ENCODE measurements around the gene HLTF. TPM values are rescaled to one million over a fixed set of nuclear protein-coding genes. Genes with fewer than 3 reads are reported as not detected.

HLTF gene
- total RNA-seq, 4 donors from 2014 or later = 40.9 to 53.1 (median 47.7) TPM

DNA sequence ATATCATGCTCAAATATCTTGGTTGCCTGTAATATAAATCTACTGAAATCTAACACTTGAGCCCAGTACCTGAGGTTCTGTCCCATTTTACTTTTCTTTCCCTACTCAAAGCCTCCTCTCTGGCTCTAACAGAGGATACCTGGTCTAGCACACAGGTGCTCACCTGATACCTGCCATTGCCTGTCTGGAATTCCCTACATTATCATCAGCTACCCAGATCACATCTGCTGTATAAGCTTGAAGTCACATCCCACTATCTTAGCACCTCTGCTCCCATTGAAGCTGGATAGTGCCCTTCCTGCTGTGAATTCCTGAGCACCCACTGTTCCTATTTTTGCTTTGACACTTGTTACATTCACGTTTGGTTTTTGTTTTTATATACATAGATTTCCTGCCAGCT, 64.5 kb downstream of the HLTF start:
- no peak overlapping the region for H3K27ac ChIP-seq
- WGBS, 2 donors = 44 to 52% methylated on average over 1 of the region's 1 CpG
- TF ChIP-seq POLR2A (IDR thresholded peaks at IDR 0.05) = no peak
- TF ChIP-seq, protein P1, sequence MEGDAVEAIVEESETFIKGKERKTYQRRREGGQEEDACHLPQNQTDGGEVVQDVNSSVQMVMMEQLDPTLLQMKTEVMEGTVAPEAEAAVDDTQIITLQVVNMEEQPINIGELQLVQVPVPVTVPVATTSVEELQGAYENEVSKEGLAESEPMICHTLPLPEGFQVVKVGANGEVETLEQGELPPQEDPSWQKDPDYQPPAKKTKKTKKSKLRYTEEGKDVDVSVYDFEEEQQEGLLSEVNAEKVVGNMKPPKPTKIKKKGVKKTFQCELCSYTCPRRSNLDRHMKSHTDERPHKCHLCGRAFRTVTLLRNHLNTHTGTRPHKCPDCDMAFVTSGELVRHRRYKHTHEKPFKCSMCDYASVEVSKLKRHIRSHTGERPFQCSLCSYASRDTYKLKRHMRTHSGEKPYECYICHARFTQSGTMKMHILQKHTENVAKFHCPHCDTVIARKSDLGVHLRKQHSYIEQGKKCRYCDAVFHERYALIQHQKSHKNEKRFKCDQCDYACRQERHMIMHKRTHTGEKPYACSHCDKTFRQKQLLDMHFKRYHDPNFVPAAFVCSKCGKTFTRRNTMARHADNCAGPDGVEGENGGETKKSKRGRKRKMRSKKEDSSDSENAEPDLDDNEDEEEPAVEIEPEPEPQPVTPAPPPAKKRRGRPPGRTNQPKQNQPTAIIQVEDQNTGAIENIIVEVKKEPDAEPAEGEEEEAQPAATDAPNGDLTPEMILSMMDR (IDR thresholded peaks at IDR 0.05) = no peak
- peaks cover 14 to 19% of the 10 kb centered on the region in 2 donors for H3K36me3 ChIP-seq
- no peak for DNase-seq
- intact Hi-C loops (cut with DNase I) = no loop called here
- no peak overlapping the region for H3K4me3 ChIP-seq (replicated peaks in 1 of 3)
- no peaks in the 10 kb centered on the region for H3K27me3 ChIP-seq
- H3K9me3 ChIP-seq = no peaks in the 10 kb centered on the region
- H3K4me1 ChIP-seq = peaks cover 0 to 3% of the 10 kb centered on the region in 2 donors

GRCh38 chr3:149020839-149021252, 65.5 kb downstream of the HLTF start:
- H3K4me1 ChIP-seq = peaks cover 0 to 3% of the 10 kb centered on the region in 2 donors
- TF ChIP-seq POLR2A (IDR thresholded peaks at IDR 0.05) = no peak
- TF ChIP-seq, protein P1 (IDR thresholded peaks at IDR 0.05) = no peak
- DNase-seq = no peak
- intact Hi-C loops (cut with DNase I) = no loop called here
- H3K27ac ChIP-seq = no peak overlapping the region
- H3K27me3 ChIP-seq = no peaks in the 10 kb centered on the region
- H3K4me3 ChIP-seq (replicated peaks in 1 of 3) = no peak overlapping the region
- H3K9me3 ChIP-seq = no peaks in the 10 kb centered on the region
- H3K36me3 ChIP-seq = peaks cover 14 to 19% of the 10 kb centered on the region in 2 donors
- 75 to 94% methylated on average over 4 of the region's 4 CpGs for WGBS, 2 donors

DNA sequence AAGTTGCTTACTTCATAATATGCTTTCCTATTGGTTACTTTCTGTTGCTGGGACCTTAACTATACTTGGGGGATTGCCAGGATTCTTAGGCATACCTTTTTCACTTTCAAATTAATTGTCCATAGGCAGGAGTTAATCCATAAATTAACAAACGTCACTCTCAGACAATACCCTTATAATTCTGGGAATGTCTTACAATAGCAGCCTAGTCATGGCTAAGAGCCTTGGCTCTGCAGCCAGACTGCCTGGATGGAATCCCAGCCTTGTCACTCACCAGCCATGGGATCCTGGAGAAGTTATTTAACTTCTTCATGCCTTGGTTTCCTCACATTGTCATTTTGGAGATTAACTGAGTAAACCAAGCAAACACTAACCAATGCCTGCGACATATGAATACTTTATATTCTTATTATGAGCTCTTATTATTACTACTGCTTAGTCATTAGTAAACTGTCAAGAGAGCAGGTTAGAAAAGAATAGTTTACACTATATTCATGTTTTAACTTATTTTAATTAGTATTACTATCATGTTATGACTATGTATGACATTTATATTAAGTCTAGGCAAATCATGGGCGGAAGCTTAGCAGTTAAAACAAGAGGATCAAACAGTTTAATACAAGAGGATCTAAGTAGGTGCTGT, 66.0 kb downstream of the HLTF start:
- Histone ChIP-seq H3K4me3 (replicated peaks in 1 of 3) (no peak overlapping the region), H3K4me1 (peaks cover 0 to 3% of the 10 kb centered on the region in 2 donors), H3K36me3 (peaks cover 13 to 17% of the 10 kb centered on the region in 2 donors), H3K9me3 (no peaks in the 10 kb centered on the region), H3K27me3 (no peaks in the 10 kb centered on the region), H3K27ac (no peak overlapping the region)
- WGBS, 2 donors = 82 to 83% methylated on average over 3 of the region's 3 CpGs
- no peak for DNase-seq
- TF ChIP-seq, protein P1 (IDR thresholded peaks at IDR 0.05) = no peak
- no peak for TF ChIP-seq POLR2A (IDR thresholded peaks at IDR 0.05)
- intact Hi-C loops (cut with DNase I) = no loop called here

DNA sequence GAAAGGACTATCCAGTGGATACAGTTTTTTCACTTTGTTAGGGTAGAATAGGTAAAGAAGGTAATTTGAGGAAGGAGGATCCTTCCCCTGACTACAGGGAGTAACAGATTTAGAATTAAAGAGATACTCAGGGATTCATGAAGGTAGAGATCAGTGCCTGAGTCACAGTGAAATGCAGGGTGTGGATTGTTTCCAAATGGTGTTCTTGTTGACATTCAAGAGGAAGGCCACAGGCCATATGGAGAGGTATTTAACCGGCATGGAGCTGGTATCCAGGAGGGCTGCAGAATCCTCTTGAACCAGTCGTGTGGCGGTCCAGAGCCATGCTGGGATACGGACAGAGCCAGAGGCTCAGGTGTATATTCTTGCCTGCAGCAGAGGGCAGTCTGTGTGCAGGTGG, 66.8 kb downstream of the HLTF start:
- intact Hi-C loops (cut with DNase I) = no loop called here
- Histone ChIP-seq H3K27ac (no peak overlapping the region), H3K27me3 (no peaks in the 10 kb centered on the region), H3K4me1 (peaks cover 0 to 3% of the 10 kb centered on the region in 2 donors), H3K36me3 (peaks cover 5 to 10% of the 10 kb centered on the region in 2 donors), H3K9me3 (no peaks in the 10 kb centered on the region), H3K4me3 (replicated peaks in 1 of 3) (no peak overlapping the region)
- TF ChIP-seq, protein P1 (IDR thresholded peaks at IDR 0.05) = no peak
- TF ChIP-seq POLR2A (IDR thresholded peaks at IDR 0.05) = no peak
- no peak for DNase-seq
- 94 to 95% methylated on average over 4 of the region's 4 CpGs for WGBS, 2 donors

DNA sequence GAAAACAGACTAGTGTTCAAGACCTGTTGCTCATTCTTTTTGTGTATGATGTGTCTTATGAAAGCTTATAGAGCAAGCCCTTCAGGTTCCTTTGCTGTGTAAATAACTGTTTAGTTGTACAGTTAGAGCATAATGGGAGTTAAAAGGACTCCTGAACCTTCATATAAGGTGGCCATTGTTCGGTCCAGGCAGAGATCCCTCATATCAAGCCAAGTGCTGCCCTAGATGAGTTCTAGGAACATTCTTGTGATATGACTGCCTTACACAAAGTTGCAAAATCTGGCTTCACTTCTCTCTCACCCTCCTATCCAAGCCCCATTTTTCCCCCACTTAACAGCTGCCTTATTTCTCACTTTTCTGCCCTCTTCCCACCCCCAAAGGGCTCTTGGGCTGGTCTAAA, 68.1 kb downstream of the HLTF start:
- TF ChIP-seq, protein P1 (IDR thresholded peaks at IDR 0.05) = no peak
- TF ChIP-seq POLR2A (IDR thresholded peaks at IDR 0.05) = no peak
- Histone ChIP-seq H3K36me3 (peaks cover 0 to 4% of the 10 kb centered on the region in 2 donors), H3K27me3 (no peaks in the 10 kb centered on the region), H3K9me3 (no peaks in the 10 kb centered on the region), H3K27ac (no peak overlapping the region), H3K4me1 (peaks cover 0 to 3% of the 10 kb centered on the region in 2 donors), H3K4me3 (replicated peaks in 1 of 3) (no peak overlapping the region)
- intact Hi-C loops (cut with DNase I) = no loop called here
- DNase-seq = no peak
- 0 to 94% methylated on average over 1 of the region's 1 CpG for WGBS, 2 donors

Measured in thyroid gland (tissue), 4 donors.